A673 (cell line): ENCODE data around the gene SLC7A5.

Experiments
- CTCF ChIP-seq: fragments of 300-800, 200-600 bp; sonication (generic); conservative IDR thresholded peaks from 2 replicates; pipeline ENCODE4 v1.5.1; 2017; ENCODE audit warnings: low read depth, mild to moderate bottlenecking, antibody characterized with exemption, low read length, moderate library complexity, mixed read lengths
- EZH2 ChIP-seq: fragments of 200-600 bp; sonication (generic); IDR thresholded peaks from 2 replicates; pipeline ENCODE4 v1.6.1; 2017; ENCODE audit warnings: borderline replicate concordance, low read depth, mild to moderate bottlenecking, mixed read lengths, antibody characterized with exemption, low read length; ENCODE audit not compliant: poor library complexity, severe bottlenecking

GRCh38 chr16:87851141-87851587 is 18.1 kb downstream of the SLC7A5 start:
- TF ChIP-seq CTCF: no peak
- no peak for TF ChIP-seq EZH2
